H9 (cell line): ENCODE measurements around the gene COX17. TPM values are rescaled to one million over a fixed set of nuclear protein-coding genes. Genes with fewer than 3 reads are reported as not detected.

Experiments used
- DNase-seq: peaks from one replicate; pipeline ENCODE4 v3.0.0-alpha.2; 2017
- H2AFZ ChIP-seq: one replicate; pipeline ENCODE4 v1.6.1; 2013; ENCODE audit warnings: mild to moderate bottlenecking, low read length, control low read depth, moderate library complexity
- H2AK5ac ChIP-seq: 2 replicates; pipeline ENCODE4 v1.6.1; 2013; ENCODE audit warnings: low read length, control low read depth, mixed read lengths; ENCODE audit not compliant: insufficient read length
- H2BK120ac ChIP-seq: one replicate; pipeline ENCODE4 v1.6.1; 2013; ENCODE audit warnings: low read depth, mild to moderate bottlenecking, low read length, control low read depth, inconsistent platforms; ENCODE audit not compliant: poor library complexity, severe bottlenecking
- H2BK12ac ChIP-seq: 2 replicates; pipeline ENCODE4 v1.6.1; 2013; ENCODE audit warnings: low read length, control low read depth, mixed read lengths, low read depth; ENCODE audit not compliant: insufficient read length
- H2BK15ac ChIP-seq: 2 replicates; pipeline ENCODE4 v1.6.1; 2013; ENCODE audit warnings: low read depth, low read length, control low read depth
- H2BK20ac ChIP-seq: one replicate; pipeline ENCODE4 v1.6.1; 2013; ENCODE audit warnings: low read depth, mild to moderate bottlenecking, low read length, control low read depth, inconsistent platforms; ENCODE audit not compliant: poor library complexity, severe bottlenecking
- H2BK5ac ChIP-seq: 2 replicates; pipeline ENCODE4 v1.6.1; 2013; ENCODE audit warnings: low read length, control low read depth, mixed read lengths; ENCODE audit not compliant: insufficient read length
- H3K14ac ChIP-seq: 2 replicates; pipeline ENCODE4 v1.6.1; 2013; ENCODE audit warnings: low read length, control low read depth; ENCODE audit not compliant: insufficient read depth
- H3K18ac ChIP-seq: 2 replicates; pipeline ENCODE4 v1.6.1; 2013; ENCODE audit warnings: low read depth, mild to moderate bottlenecking, mixed read lengths, low read length, control low read depth; ENCODE audit not compliant: insufficient read length
- H3K23ac ChIP-seq: 2 replicates; pipeline ENCODE4 v1.6.1; 2013; ENCODE audit warnings: low read length, control low read depth, mixed read lengths, low read depth; ENCODE audit not compliant: insufficient read length
- H3K23me2 ChIP-seq: 2 replicates; pipeline ENCODE4 v1.6.1; 2013; ENCODE audit warnings: low read depth, mild to moderate bottlenecking, mixed read lengths, low read length, control low read depth; ENCODE audit not compliant: insufficient read length, poor library complexity, severe bottlenecking
- H3K27ac ChIP-seq: 2 replicates; pipeline ENCODE4 v1.5.1; 2013; ENCODE audit warnings: low read length, control low read depth, mixed read lengths, low read depth; ENCODE audit not compliant: insufficient read length
- H3K27me3 ChIP-seq: 2 replicates; pipeline ENCODE4 v1.6.1; 2013; ENCODE audit warnings: low read length, control low read depth, inconsistent platforms; ENCODE audit not compliant: insufficient read depth
- H3K4ac ChIP-seq: 2 replicates; pipeline ENCODE4 v1.6.1; 2013; ENCODE audit warnings: low read depth, mild to moderate bottlenecking, control low read depth, inconsistent platforms, low read length, moderate library complexity
- H3K4me1 ChIP-seq: 2 replicates; pipeline ENCODE4 v1.6.1; 2013; ENCODE audit warnings: low read length, control low read depth, inconsistent platforms; ENCODE audit not compliant: insufficient read depth
- H3K4me2 ChIP-seq: 2 replicates; pipeline ENCODE4 v1.6.1; 2013; ENCODE audit warnings: low read length, control low read depth, mixed read lengths; ENCODE audit not compliant: insufficient read length, insufficient read depth
- H3K56ac ChIP-seq: 2 replicates; pipeline ENCODE4 v1.6.1; 2013; ENCODE audit warnings: low read depth, mild to moderate bottlenecking, mixed read lengths, low read length, control low read depth; ENCODE audit not compliant: insufficient read length
- H3K79me1 ChIP-seq: 2 replicates; pipeline ENCODE4 v1.6.1; 2013; ENCODE audit warnings: low read depth, mild to moderate bottlenecking, moderate library complexity, low read length, control low read depth, inconsistent platforms; ENCODE audit not compliant: insufficient read depth, poor library complexity, severe bottlenecking
- H3K79me2 ChIP-seq: 2 replicates; pipeline ENCODE4 v1.6.1; 2013; ENCODE audit warnings: low read length, control low read depth, inconsistent platforms; ENCODE audit not compliant: insufficient read depth
- H3K9ac ChIP-seq: 2 replicates; pipeline ENCODE4 v1.6.1; 2013; ENCODE audit warnings: low read length, control low read depth, mixed read lengths; ENCODE audit not compliant: insufficient read length; ENCODE audit errors: extremely low read depth
- H3K9me3 ChIP-seq: one replicate; pipeline ENCODE4 v1.6.1; 2013; ENCODE audit warnings: low read depth, low read length, inconsistent platforms; ENCODE audit not compliant: control insufficient read depth
- H3T11ph ChIP-seq: one replicate; pipeline ENCODE4 v1.6.1; 2013; ENCODE audit warnings: mild to moderate bottlenecking, low read length, control low read depth, inconsistent platforms
- H4K20me1 ChIP-seq: one replicate; pipeline ENCODE4 v1.6.1; 2013; ENCODE audit not compliant: control insufficient read depth, insufficient read length, insufficient read depth
- H4K5ac ChIP-seq: 2 replicates; pipeline ENCODE4 v1.6.1; 2013; ENCODE audit warnings: low read depth, mild to moderate bottlenecking, mixed read lengths, low read length, control low read depth; ENCODE audit not compliant: insufficient read length
- H4K8ac ChIP-seq: replicated peaks from 2 replicates; pipeline ENCODE4 v1.6.1; 2013; ENCODE audit warnings: low read length, control low read depth, mixed read lengths, low read depth; ENCODE audit not compliant: insufficient read length
- H4K91ac ChIP-seq: 2 replicates; pipeline ENCODE4 v1.6.1; 2013; ENCODE audit warnings: low read depth, mild to moderate bottlenecking, moderate library complexity, mixed read lengths, low read length, control low read depth; ENCODE audit not compliant: insufficient read length
- H3K27ac Mint-ChIP-seq, 3 experiments: 2 replicates in 2 of 3; 3 replicates in 1 of 3; pipeline ENCODE4 v1.8.0; 2020 to 2021; ENCODE audit warnings: mixed read lengths in 3 of 3, mild to moderate bottlenecking in 1 of 3, moderate library complexity in 1 of 3
- H3K27me3 Mint-ChIP-seq: 2 replicates; pipeline ENCODE4 v1.8.0; 2021; ENCODE audit warnings: low read depth, mild to moderate bottlenecking, moderate library complexity, mixed read lengths
- H3K36me3 Mint-ChIP-seq, 3 experiments: 2 replicates in 2 of 3; 3 replicates in 1 of 3; pipeline ENCODE4 v1.8.0; 2020 to 2021; ENCODE audit warnings: low read depth in 3 of 3, mixed read lengths in 3 of 3; ENCODE audit not compliant: insufficient read depth in 1 of 3
- H3K4me1 Mint-ChIP-seq, 2 experiments: 2 replicates each; pipeline ENCODE4 v1.8.0; 2020; ENCODE audit warnings: mixed read lengths in 2 of 2
- H3K4me3 Mint-ChIP-seq, 2 experiments: 2 replicates in 1 of 2; 3 replicates in 1 of 2; pipeline ENCODE4 v1.8.0; 2020 to 2021; ENCODE audit warnings: mild to moderate bottlenecking in 2 of 2, mixed read lengths in 2 of 2, moderate library complexity in 1 of 2
- H3K9me3 Mint-ChIP-seq, 2 experiments: 2 replicates in 1 of 2; 3 replicates in 1 of 2; pipeline ENCODE4 v1.8.0; 2020; ENCODE audit warnings: mild to moderate bottlenecking in 2 of 2, mixed read lengths in 2 of 2, moderate library complexity in 1 of 2
- WGBS: extraction: QIAGEN DNeasy Blood & Tissue Kit; methylation state at CpG from one replicate; pipeline ENCODE4 v1.1.7; 2013; ENCODE audit warnings: missing lambda C conversion rate, low lambda C conversion rate, mixed read lengths; ENCODE audit not compliant: insufficient read length; ENCODE audit errors: extremely low coverage; 5-methylcytosine and 5-hydroxymethylcytosine counted together
- total RNA-seq: library from RNA; stranded (reverse); gene quantifications from 2 replicates; pipeline ENCODE4 v1.2.1, GENCODE V29; 2021
- TF ChIP-seq, protein P1 (sequence below): fragments of 200-600 bp; sonication (generic); conservative IDR thresholded peaks from 3 replicates; pipeline ENCODE4 v1.8.0; 2021; ENCODE audit warnings: antibody characterized with exemption, mild to moderate bottlenecking

COX17 gene
- total RNA-seq, 1 experiment from 2014 or later, result 47.0 TPM

DNA sequence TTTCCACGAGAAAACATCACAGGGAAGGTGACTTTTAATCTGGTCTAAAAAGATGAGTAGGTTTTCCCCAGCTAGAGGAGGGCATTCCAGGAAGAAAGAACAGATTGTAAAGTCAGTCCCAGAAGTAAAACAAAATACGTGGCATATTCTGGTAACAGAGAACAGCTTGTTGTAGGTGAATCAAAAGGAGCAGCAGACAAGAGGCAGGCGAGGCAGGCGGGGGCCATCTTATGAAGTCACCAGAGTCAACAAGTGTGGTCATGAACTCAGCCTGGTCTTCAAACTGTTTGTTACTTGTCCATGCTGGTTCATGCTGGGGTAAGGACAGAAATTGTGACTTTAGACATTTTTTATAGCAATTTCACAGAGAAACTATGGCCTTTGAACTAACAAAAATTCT lies 12.8 kb downstream of the COX17 start:
- Histone ChIP-seq H2BK20ac (no peak overlapping the region), H3K27ac (no peak overlapping the region), H3K56ac (no peak overlapping the region), H3K23me2 (no peaks in the 10 kb centered on the region), H2BK15ac (no peak overlapping the region), H2AK5ac (no peak overlapping the region), H4K8ac (no peak overlapping the region), H2AFZ (no peak overlapping the region), H3K9me3 (no peaks in the 10 kb centered on the region), H3K9ac (no peak overlapping the region), H3K79me1 (no peaks in the 10 kb centered on the region), H3K23ac (no peak overlapping the region), H4K5ac (no peak overlapping the region), H3K14ac (no peak overlapping the region), H3K4ac (no peak overlapping the region), H4K91ac (no peak overlapping the region), H4K20me1 (no peaks in the 10 kb centered on the region), H3T11ph (no peak overlapping the region), H3K4me2 (no peak overlapping the region), H3K79me2 (no peaks in the 10 kb centered on the region), H3K4me1 (0 out of 2 replicates have a peak, but pooled peaks cover 2% of the 10 kb centered on the region), H3K27me3 (no peaks in the 10 kb centered on the region), H2BK12ac (no peak overlapping the region), H2BK5ac (no peak overlapping the region), H2BK120ac (no peak overlapping the region), H3K18ac (no peak overlapping the region)
- Mint-ChIP-seq H3K27me3 (no peaks in the 10 kb centered on the region), H3K4me1 (peaks cover 0 to 4% of the 10 kb centered on the region in 2 experiments; a peak in 1 of 4 replicates), H3K9me3 (no peaks in the 10 kb centered on the region), H3K36me3 (peaks cover 0 to 9% (median 2%) of the 10 kb centered on the region in 3 experiments; a peak in 5 of 7 replicates), H3K27ac (no peak overlapping the region), H3K4me3 (no peak overlapping the region)
- TF ChIP-seq, protein P1, sequence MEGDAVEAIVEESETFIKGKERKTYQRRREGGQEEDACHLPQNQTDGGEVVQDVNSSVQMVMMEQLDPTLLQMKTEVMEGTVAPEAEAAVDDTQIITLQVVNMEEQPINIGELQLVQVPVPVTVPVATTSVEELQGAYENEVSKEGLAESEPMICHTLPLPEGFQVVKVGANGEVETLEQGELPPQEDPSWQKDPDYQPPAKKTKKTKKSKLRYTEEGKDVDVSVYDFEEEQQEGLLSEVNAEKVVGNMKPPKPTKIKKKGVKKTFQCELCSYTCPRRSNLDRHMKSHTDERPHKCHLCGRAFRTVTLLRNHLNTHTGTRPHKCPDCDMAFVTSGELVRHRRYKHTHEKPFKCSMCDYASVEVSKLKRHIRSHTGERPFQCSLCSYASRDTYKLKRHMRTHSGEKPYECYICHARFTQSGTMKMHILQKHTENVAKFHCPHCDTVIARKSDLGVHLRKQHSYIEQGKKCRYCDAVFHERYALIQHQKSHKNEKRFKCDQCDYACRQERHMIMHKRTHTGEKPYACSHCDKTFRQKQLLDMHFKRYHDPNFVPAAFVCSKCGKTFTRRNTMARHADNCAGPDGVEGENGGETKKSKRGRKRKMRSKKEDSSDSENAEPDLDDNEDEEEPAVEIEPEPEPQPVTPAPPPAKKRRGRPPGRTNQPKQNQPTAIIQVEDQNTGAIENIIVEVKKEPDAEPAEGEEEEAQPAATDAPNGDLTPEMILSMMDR, result no peak
- no CpG with 5 or more reads among the region's 4 CpGs for WGBS
- DNase-seq, result no peak
